Activated T-helper 1 cell treated with Interleukin-2 at 50 U/mL for 16 hours (primary cell): ENCODE results near the gene KRT2.
"Not testable (repeated sequence)": the region's sequence is repeated elsewhere in the genome, so short reads cannot be mapped to it uniquely, and the experiment has no call there.

ENCODE experiments used
- DNase-seq: peaks from one replicate; pipeline ENCODE4 v3.0.0-alpha.2; 2020; ENCODE audit warnings: low read depth

KRT2 gene

DNA sequence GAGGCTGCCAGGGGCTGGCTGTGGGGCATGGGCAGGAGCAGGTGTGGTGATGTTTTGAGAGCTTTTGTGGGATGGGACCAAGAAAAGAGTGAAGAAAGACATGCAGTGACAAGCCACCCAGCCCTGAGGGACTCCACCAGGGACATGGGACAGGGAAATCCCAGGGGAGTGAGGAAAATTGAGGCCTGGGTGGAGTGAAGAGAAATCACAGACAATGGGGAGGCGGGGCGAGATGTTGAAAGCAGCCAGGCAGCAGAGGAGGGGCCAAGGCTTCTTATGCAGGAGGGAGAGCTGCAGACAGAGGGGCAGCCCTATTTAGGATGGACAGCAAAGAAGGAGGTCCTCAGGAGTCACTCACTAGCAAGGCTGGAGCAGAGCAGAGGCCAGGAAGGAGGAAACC, 32.4 kb upstream of the KRT2 start:
- no peak for DNase-seq

DNA sequence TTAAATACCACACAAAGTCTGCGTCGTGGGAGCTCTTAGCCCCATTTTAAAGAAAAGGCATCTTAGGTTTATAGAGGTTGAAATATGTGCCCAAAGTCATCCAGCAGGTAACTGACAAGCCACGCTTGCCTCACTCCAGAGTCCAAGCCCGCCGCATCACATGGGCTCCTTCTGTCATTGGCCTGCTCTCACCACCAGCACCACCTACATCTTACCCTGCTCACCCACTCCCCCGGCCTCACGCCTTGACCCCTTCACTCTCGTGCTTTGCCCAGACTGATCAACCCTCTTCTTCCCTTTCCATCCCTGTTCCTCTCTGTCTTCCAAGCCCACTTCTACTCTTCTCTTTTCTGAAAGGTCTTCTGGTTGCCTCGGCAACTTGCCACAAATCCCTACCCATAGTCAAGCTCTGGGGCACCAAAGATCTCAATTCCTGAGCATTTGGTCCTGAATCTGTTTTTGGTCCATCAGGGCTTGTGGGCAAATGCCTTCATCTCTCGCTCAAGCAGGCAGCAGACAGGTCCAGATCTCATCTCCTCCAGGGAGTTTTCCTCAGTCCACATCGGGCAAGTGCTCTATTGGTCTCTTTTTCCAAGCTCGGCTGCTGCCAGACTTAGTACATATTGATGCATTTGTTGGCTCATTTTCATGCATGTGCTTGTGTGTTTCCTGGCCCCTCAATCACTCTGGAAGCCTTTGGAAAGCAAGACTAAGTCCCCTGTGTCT, 31.7 kb upstream of the KRT2 start:
- no peak for DNase-seq

DNA sequence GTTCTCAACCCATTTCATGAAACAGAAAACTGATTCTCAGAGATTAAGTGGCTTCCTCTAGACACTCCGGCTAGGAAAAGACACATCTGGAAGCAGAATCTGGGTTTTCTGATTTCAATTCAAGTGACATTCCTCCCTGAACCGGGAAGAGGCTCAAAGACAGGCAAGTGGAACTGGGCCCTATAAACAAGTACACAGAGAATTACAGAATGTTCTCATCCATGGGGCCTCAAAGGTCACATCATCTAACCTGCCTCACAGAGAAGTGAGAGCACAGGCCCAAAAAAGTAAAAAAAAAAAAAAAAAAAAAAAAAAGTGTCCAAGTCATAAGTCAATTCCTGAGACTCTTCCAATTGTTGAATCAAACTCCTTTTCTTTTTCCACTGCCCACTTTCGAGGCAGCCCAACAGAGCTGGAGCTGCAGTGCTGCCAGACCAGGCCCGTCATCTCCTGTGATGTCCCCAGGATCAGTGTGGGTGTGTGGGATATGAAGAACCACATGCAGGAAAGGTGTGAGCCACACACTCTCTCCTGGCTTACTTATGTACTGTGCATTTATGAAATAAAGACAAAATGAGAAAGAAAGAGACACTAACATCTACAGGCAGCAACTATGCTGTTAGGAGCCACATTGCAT, 31.0 kb upstream of the KRT2 start:
- DNase-seq = no peak

GRCh38 chr12:52682381-52682660, 30.3 kb upstream of the KRT2 start:
- DNase-seq = no peak

DNA sequence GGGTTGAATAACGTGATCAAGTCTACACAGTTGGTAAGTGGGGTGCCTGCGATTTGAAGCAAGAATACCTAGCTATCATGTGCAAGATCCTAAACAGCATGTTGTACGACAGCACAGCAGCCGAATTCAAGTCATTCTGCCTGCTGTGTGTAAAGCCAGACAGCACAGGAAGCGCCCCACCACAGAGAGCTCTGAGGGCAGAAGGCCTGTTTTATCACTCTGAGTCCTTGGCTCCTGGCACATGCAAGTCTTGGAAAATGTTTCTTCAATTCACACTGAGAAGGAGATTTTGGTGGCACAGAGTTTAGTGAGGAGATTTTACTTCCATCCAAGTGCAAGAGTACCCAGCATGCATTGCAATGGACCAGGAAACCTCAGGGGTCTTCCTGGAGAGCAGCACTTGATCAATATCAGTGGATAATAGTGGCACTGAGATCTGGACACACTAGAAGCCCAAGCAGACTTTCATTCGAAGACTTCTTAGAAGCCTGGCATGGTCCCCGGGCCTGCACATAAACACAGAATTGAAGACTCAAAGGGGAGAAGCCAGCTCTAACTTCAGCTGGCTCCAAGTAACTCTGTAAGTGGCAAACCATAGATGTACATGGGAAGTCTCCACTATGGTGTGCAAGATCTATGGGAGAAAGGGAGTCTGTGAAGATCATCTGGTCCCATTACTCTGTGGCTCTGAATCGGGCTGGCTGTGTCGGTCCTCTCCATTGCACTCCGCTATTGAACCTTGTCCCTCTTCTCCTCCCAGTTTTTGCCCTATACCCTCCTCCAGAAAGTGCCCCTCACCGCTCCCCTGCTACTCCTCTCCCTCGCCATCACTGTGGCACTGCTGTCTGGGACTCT, 29.7 kb upstream of the KRT2 start:
- DNase-seq = no peak

GRCh38 chr12:52680363-52680762, 28.4 kb upstream of the KRT2 start, which contains the start of gene KRT1:
KRT1 (minus strand) TSS chr12:52680407; CDS start chr12:52680348, 59 bp downstream.
- no peak for DNase-seq

GRCh38 chr12:52679875-52680274, 27.9 kb upstream of the KRT2 start:
- DNase-seq = no peak

DNA sequence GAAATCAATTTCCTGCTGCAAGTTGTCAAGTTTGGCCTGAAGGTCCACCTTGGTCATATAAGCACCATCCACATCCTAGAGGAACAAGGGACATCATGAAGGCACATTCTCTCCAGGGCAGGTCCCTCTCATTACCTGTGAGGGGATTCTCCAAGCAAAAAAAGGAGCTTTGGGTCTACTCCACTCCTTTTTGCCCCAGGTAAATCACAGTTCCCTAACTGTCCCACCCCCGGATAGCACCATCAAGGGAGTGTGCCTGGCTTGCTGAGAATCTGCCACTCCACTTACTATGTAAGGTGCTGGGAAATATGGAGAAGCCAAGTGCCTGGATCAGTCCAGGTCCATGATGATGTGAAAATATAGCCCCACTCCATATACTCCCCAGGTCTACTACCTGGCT, 25.7 kb upstream of the KRT2 start:
- no peak for DNase-seq

- DNase-seq = no peak
Observed at GRCh38 chr12:52677126-52677525, 25.1 kb upstream of the KRT2 start.

GRCh38 chr12:52676163-52676562, 24.2 kb upstream of the KRT2 start:
- no peak for DNase-seq

DNA sequence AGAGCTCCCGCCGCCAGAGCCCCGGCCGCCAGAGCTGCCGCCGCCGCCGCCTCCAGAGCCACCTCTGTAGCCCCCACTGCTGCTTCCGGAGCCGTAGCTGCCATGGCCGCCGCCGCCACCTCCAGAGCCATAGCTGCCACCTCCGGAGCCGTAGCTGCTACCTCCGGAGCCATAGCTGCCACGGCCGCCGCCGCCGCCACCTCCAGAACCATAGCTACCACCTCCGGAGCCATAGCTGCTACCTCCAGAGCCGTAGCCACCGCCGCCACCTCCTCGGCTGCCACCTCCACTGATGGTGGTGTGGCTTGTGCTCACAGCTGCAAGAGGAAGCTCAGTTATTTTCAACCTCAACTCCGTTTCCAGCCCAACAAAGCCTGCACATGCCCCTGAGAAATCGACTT, 23.3 kb upstream of the KRT2 start:
- DNase-seq = no peak

- no peak for DNase-seq
Observed at GRCh38 chr12:52674433-52674775, 22.4 kb upstream of the KRT2 start.

GRCh38 chr12:52673713-52674432, 21.9 kb upstream of the KRT2 start:
- DNase-seq = no peak

DNA sequence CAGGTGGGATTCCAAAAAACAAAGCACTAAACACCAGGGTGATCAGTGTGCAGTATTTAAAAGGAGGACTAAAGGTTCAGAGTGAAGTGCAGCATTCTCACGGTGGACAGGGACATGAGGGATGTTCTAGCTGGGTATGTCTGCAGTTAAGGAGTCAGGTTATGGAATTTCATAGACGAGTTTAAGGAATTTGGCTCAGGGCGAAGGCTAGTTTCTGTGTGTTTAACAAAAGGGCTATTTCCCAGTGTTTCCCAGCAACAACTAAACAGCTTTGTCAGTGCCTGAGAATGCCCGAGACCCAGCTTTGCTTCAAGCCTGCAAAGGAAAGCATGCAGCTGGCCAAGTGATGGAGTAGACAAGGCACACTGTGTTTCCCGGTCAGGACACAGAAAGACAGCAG, 21.2 kb upstream of the KRT2 start:
- DNase-seq = no peak

DNA sequence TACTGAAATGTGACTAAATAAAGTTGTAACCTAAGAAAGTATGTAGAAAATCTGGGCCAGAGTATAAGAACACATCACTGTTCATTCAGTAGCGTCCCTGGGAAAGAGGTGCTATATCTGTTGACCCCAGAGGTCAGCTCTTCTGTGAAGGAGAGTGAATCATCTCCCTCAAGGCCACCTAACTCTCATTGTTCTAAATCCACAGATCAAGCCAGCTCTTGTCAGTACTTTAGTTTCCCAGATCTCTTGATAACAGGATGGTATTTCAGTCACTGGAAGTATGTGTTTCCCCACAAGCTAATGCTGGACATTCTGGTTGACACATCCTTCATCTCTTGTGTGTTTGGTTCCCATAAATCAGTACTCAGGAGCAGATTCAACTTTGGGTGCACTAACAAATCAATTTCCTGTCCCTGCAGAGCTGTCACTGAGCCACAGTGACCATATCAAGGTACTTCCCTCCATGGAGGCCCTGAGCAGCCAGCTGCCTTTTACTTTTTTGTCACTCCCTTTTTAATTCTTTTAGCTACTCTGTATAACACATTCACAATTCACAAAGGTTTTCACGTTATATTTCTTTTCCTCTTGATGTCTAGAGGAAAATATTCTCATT, 20.4 kb upstream of the KRT2 start:
- no peak for DNase-seq

- DNase-seq = no peak
Observed at GRCh38 chr12:52670961-52671360, 18.9 kb upstream of the KRT2 start.

DNA sequence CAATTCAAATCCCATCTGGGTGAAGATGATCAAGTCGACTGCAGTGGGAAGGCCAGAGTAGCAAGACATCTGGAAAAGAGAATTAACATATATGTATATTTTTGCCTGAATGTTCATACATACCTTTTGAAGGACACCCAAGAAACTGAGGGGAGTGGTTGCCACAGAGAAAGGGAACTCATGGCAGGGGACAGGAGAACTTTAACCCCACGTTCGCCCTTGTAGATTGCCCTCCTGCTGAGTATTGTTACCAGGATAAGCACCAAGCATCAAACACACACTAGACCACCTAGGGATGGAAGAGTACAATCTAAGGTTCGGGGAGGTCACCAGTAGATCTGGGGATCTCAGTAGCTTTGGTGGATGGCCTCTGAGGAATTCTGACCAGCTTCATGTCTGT, 18.5 kb upstream of the KRT2 start:
- no peak for DNase-seq

DNA sequence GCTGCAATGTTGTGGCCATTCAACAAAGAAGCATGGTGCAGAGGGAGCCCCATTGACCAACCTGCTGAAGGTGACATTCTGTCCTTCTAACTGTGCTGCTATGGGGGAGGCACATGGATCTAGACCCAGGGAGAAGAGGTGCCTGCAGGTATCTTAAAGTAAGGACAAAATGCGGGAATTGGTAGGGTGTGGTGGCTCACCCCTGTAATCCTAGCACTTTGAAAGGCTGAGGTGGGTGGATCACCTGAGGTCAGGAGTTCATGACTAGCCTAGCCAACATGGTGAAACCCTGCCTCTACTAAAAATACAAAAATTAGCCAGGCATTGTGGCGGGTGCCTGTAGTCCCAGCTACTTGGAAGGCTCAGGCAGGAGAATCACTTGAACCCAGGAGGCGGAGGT, 17.9 kb upstream of the KRT2 start:
- not testable (repeated sequence) for DNase-seq

DNA sequence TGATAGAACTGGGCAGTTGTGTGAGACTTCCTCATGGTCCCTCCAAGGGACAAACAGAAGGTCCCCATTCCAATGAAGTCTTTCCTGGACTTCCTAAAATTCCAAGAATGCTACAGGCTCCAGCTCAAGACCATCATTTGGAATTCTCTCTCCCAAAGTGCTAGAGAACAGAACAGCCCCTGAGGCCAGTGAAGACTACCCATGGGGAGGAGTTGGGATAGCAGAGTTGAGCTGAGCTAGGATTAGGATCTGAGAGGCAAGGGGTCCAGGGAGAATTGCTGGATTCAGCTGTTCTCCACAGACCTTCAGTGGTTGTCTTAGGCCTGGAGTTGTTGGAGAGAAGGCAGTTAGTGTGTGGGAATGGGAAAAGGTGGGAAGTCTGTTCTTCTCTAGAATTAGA, 17.4 kb upstream of the KRT2 start:
- no peak for DNase-seq

DNA sequence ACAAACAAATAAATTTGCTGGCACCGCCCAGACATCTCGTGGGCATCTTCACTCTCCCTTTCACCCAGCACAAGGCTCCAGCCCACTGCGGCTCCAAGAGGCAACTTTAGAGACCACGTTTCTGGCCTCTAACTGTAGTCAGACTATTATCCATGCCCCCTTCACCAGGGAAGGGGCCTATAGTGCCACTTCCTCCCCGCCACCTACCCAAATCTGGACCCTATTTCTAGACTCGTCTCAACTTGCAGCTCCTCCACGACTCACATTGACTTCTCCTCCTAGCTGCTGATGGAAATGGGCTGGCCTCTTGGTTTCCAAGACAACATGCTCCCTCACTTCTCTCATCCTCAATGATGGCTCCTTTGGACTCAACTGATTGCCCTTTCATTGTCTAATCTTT, 15.9 kb upstream of the KRT2 start:
- DNase-seq = no peak

DNA sequence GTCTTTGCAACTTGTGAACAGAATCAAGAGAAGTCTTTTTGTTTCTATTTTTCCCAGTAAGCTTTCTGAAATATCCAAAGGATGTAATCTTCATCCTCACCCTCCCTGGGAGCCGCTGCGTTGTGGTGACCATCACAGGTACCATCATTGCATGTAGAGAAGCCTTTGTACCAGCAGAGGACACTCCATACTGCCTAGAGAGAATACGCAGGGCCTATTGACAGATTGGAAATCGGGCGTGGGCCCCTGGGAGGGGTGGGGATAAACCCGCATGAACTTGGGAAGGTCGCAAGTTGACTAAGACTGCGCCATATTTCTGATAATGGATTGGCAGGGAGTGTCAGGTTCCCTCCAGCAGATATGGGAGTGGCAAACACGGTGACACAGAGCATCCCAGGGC, 15.5 kb upstream of the KRT2 start:
- DNase-seq = no peak

GRCh38 chr12:52666471-52666870, 14.5 kb upstream of the KRT2 start:
- no peak for DNase-seq
